Upper lobe of right lung (tissue), 1 donor: Measurements from ENCODE around the gene ASB2. TPM values are rescaled to one million over a fixed set of nuclear protein-coding genes. Genes with fewer than 3 reads are reported as not detected.

Experiments used
- ATAC-seq: fragments of 200-7000 bp; cut with Tn5 transposase; one replicate; pipeline ENCODE4 v1.9.1; 2020; ENCODE audit warnings: mild to moderate bottlenecking, moderate library complexity
- DNase-seq: peaks from one replicate; pipeline ENCODE4 v3.0.0-alpha.2; 2020
- H3K27ac ChIP-seq: fragments of 200-600 bp; one replicate; pipeline ENCODE4 v1.8.0; 2022
- H3K27me3 ChIP-seq: fragments of 200-600 bp; one replicate; pipeline ENCODE4 v1.8.0; 2022; ENCODE audit warnings: mild to moderate bottlenecking
- H3K36me3 ChIP-seq: fragments of 200-600 bp; one replicate; pipeline ENCODE4 v1.8.0; 2022
- H3K4me1 ChIP-seq: fragments of 200-600 bp; one replicate; pipeline ENCODE4 v1.8.0; 2022
- H3K4me3 ChIP-seq: fragments of 200-600 bp; one replicate; pipeline ENCODE4 v1.8.0; 2022; ENCODE audit warnings: mild to moderate bottlenecking
- H3K9me3 ChIP-seq: fragments of 200-600 bp; one replicate; pipeline ENCODE4 v1.8.0; 2022
- CTCF ChIP-seq: fragments of 200-600 bp; IDR thresholded peaks from one replicate; pipeline ENCODE4 v1.8.0; 2022; ENCODE audit warnings: antibody characterized with exemption
- intact Hi-C: fragments of 100-400 bp; cut with DNase I; formaldehyde crosslinking; loops from one replicate; pipeline ENCODE4 v1.11.0; 2022
- total RNA-seq: library from RNA; stranded (reverse); fragmentation: NEBNext Ultra II Directional; extraction: Animal tissue kit (Norgen Biotek cat#: 25700); gene quantifications from one replicate; pipeline ENCODE4 v1.2.1, GENCODE V29; 2021
- donor health status: DM: no; HTN: yes; CAD: no; lungs with severe emphysema.

The ASB2 gene
- total RNA-seq, 1 donor from 2014 or later = 3.2 TPM

- no peaks in the 10 kb centered on the region for H3K9me3 ChIP-seq
- no peak overlapping the region for H3K4me3 ChIP-seq
- no peak for TF ChIP-seq CTCF
- H3K27ac ChIP-seq = no peak overlapping the region
- H3K36me3 ChIP-seq = no peaks in the 10 kb centered on the region
- intact Hi-C loops = no loop called here
- no peaks in the 10 kb centered on the region for H3K27me3 ChIP-seq
- DNase-seq (no peak), ATAC-seq (no peak)
- H3K4me1 ChIP-seq = no peaks in the 10 kb centered on the region
These were observed 50.0 kb downstream of the ASB2 start for GRCh38 chr14:93926245-93926872.

- TF ChIP-seq CTCF = no peak
- Histone ChIP-seq H3K27ac (no peak overlapping the region), H3K27me3 (no peaks in the 10 kb centered on the region), H3K4me1 (no peaks in the 10 kb centered on the region), H3K4me3 (no peak overlapping the region), H3K36me3 (no peaks in the 10 kb centered on the region), H3K9me3 (no peaks in the 10 kb centered on the region)
- ATAC-seq = no peak
- no peak for DNase-seq
- intact Hi-C loops = no loop called here
These were observed 50.9 kb downstream of the ASB2 start for GRCh38 chr14:93925374-93925895.

- Histone ChIP-seq H3K4me1 (no peaks in the 10 kb centered on the region), H3K27me3 (no peaks in the 10 kb centered on the region), H3K36me3 (no peaks in the 10 kb centered on the region), H3K9me3 (no peaks in the 10 kb centered on the region), H3K4me3 (no peak overlapping the region), H3K27ac (no peak overlapping the region)
- intact Hi-C loops = no loop called here
- no peak for ATAC-seq
- DNase-seq = no peak
- no peak for TF ChIP-seq CTCF
These were observed 51.6 kb downstream of the ASB2 start for GRCh38 chr14:93924592-93925355.

- Histone ChIP-seq H3K36me3 (no peaks in the 10 kb centered on the region), H3K4me1 (no peaks in the 10 kb centered on the region), H3K27ac (no peak overlapping the region), H3K4me3 (no peak overlapping the region), H3K27me3 (no peaks in the 10 kb centered on the region), H3K9me3 (no peaks in the 10 kb centered on the region)
- no peak for DNase-seq
- TF ChIP-seq CTCF = no peak
- intact Hi-C loops = no loop called here
- ATAC-seq = no peak
These were observed 52.7 kb downstream of the ASB2 start for GRCh38 chr14:93923626-93924025.

GRCh38 chr14:93921001-93921806 lies 55.2 kb downstream of the ASB2 start:
- intact Hi-C loops = no loop called here
- peak; percentile 29 for ATAC-seq
- H3K4me3 ChIP-seq = no peak overlapping the region

More at GRCh38 chr14:93921001-93921806, 55.2 kb downstream of the ASB2 start:
- no peaks in the 10 kb centered on the region for H3K4me1 ChIP-seq
- H3K36me3 ChIP-seq = no peaks in the 10 kb centered on the region
- TF ChIP-seq CTCF = no peak
- DNase-seq = no peak
- no peaks in the 10 kb centered on the region for H3K9me3 ChIP-seq
- no peaks in the 10 kb centered on the region for H3K27me3 ChIP-seq
- no peak overlapping the region for H3K27ac ChIP-seq
